GM18873 (cell line): ENCODE results near the gene AFAP1L1.
"Not testable (repeated sequence)": the region's sequence is repeated elsewhere in the genome, so short reads cannot be mapped to it uniquely, and the experiment has no call there.

Experiments
- ATAC-seq: cut with Tn5 transposase; IDR thresholded peaks from one replicate; pipeline ENCODE4 v1.9.1; 2021; ENCODE audit warnings: mild to moderate bottlenecking, moderate library complexity, moderate number of reproducible peaks; ENCODE audit not compliant: unreplicated experiment, low FRiP score

The AFAP1L1 gene

DNA sequence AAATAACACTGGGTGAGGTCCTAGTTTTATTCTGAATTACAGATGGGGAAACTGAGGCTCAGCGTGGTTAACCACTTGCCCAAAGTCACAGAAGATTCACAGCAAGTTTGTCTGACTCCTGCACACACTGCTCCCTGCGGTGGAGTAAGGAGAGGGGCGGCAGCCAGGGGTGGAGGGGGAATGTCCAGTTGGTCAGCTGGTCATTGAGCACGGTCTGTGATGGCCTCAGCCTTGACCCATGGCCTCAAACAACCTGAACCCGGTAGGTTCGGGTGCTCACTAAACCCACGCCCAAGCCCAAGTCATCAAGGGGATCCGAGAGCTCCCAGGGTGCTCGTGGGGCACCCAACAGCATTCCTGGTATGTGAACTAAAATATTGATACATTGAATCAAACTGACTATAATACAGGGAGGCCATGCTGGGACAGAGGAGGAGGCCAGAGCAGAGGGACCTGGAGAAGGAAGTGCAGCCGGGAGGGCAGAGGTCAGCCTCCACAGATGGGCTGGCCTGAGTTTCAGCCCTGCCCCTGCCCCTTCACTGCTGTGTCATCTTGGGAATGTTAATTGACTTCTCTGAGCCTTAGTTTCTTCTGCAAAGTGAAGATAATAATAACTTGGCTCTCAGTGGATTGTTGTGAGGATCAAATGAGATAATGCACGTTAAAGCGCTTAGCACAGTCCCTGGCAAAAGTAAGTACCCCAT is 111.0 kb downstream of the AFAP1L1 start:
- ATAC-seq: no peak

DNA sequence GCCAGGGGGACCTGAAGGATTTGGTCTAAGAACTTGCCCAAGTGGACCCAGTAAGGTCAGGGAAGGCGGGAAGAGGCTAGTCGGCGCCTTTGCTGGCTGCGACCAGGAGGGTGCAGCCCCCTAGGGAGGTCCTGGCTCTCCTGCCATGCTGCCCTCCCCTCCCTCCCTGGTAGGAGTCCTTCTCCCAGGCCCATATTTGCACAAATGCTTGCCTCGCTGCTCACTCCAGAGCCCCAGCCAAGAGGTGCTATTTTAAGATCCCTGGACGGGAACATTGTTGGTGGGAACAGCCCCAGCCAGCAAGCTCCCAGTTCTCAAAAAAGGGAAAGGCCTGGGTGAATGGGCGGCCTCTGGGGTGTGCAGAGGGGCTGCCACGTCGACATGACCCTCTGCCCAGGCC is 111.7 kb downstream of the AFAP1L1 start:
- ATAC-seq: no peak

GRCh38 chr5:149386166-149386565 is 114.5 kb downstream of the AFAP1L1 start:
- no peak for ATAC-seq

- ATAC-seq: no peak
These were observed 115.5 kb downstream of the AFAP1L1 start for GRCh38 chr5:149387081-149387631.

GRCh38 chr5:149387982-149388381 is 116.3 kb downstream of the AFAP1L1 start:
- no peak for ATAC-seq

GRCh38 chr5:149388498-149389190 is 117.0 kb downstream of the AFAP1L1 start:
- ATAC-seq: no peak

GRCh38 chr5:149389552-149390495 is 118.2 kb downstream of the AFAP1L1 start:
- no peak for ATAC-seq

DNA sequence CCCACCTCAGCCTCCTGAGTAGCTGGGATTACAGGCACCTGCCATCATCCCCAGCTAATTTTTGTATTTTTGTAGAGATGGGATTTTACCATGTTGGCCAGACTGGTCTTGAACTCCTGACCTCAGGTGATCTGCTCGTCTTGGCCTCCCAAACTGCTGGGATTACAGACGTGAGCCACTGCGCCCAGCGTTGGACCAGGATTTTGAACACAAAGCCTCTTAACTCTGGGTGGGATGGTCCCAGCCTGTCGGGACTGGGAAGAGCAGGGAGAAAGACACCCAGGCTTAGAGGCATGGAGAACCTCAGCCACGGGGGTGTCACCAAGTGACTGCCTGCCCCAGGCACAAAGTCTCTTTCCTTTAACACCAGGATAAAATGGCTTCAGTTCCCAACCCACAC is 119.4 kb downstream of the AFAP1L1 start:
- not testable (repeated sequence) for ATAC-seq
